HG02885 (cell line): Measurements from ENCODE around the gene C1orf159.
"Not testable (repeated sequence)": the region's sequence is repeated elsewhere in the genome, so short reads cannot be mapped to it uniquely, and the experiment has no call there.

Experiments used
- ATAC-seq: cut with Tn5 transposase; IDR thresholded peaks from one replicate; pipeline ENCODE4 v1.9.1; 2021; ENCODE audit warnings: mild to moderate bottlenecking; ENCODE audit not compliant: unreplicated experiment, poor library complexity

Gene C1orf159

GRCh38 chr1:1058921-1059493 lies 56.9 kb downstream of the C1orf159 start:
- peak; percentile 32 for ATAC-seq

- ATAC-seq: no peak
Observed at GRCh38 chr1:1058088-1058905, 57.6 kb downstream of the C1orf159 start.

- not testable (repeated sequence) for ATAC-seq
Observed at GRCh38 chr1:1057769-1058087, 58.2 kb downstream of the C1orf159 start.

- ATAC-seq: no peak
Observed at GRCh38 chr1:1055841-1056736, 59.8 kb downstream of the C1orf159 start.

GRCh38 chr1:1054971-1055370 lies 60.9 kb downstream of the C1orf159 start:
- ATAC-seq: no peak

- no peak for ATAC-seq
Observed at GRCh38 chr1:1054099-1054700, 61.7 kb downstream of the C1orf159 start.

GRCh38 chr1:1053682-1054081 lies 62.2 kb downstream of the C1orf159 start:
- ATAC-seq: no peak

- no peak for ATAC-seq
Observed at GRCh38 chr1:1053022-1053421, 62.9 kb downstream of the C1orf159 start.

- no peak for ATAC-seq
Observed at GRCh38 chr1:1052003-1052840, 63.7 kb downstream of the C1orf159 start.

- no peak for ATAC-seq
Observed at GRCh38 chr1:1051127-1051810, 64.6 kb downstream of the C1orf159 start.

GRCh38 chr1:1050577-1051052 lies 65.3 kb downstream of the C1orf159 start:
- no peak for ATAC-seq

- no peak for ATAC-seq
Observed at GRCh38 chr1:1049318-1050165, 66.3 kb downstream of the C1orf159 start.

GRCh38 chr1:1048765-1049164 lies 67.1 kb downstream of the C1orf159 start:
- no peak for ATAC-seq

- no peak for ATAC-seq
Observed at GRCh38 chr1:1047963-1048362, 67.9 kb downstream of the C1orf159 start.

GRCh38 chr1:1047407-1047806 lies 68.5 kb downstream of the C1orf159 start:
- no peak for ATAC-seq

GRCh38 chr1:1046767-1047166 lies 69.1 kb downstream of the C1orf159 start:
- ATAC-seq: no peak

- ATAC-seq: no peak
Observed at GRCh38 chr1:1046243-1046642, 69.6 kb downstream of the C1orf159 start.

GRCh38 chr1:1045129-1045528 lies 70.8 kb downstream of the C1orf159 start:
- no peak for ATAC-seq
